ENCODE results near the gene NRP2. TPM values are rescaled to one million over a fixed set of nuclear protein-coding genes. Genes with fewer than 3 reads are reported as not detected.
A peak's percentile ranks its signal among the peaks of the same experiment; 100 is the strongest.

NRP2 gene
- total and polyA plus RNA-seq, 2 of the 13 experiments (the other 11 are each of a cell fraction or from before 2014, with no cell fraction given) = 0.65 to 1.4 TPM

DNA sequence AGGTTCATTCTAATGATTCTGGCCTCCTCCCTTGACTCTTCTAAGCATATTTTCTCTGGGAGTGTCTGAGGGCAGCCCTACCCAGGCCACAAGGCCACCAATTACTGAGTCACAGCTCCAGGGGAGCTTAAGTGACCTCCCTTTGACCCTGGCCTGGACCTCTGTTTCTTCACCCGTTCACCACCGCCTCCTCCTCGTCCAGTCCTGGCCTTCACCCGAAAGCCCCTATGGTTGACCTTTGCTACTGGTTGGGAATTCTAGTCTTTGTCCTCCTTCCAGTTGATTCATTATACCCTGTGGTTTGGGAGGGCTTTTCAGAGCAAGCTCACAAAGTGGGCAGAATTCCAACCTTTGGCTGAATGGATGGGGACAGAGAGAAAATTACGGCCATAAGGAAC, 72.6 kb downstream of the NRP2 start:
- Histone ChIP-seq H3K9ac (ENCODE audit: insufficient read depth, low read depth, low read length) (no peak overlapping the region), H3K9me3 (ENCODE audit: low read length) (no peaks in the 10 kb centered on the region), H2AFZ (ENCODE audit: low read length) (no peak overlapping the region), H3K4me3 (replicated peaks in 1 of 3; ENCODE audit: insufficient read depth in 1 of 3, low read depth in 2 of 3, low read length in 3 of 3) (no peak overlapping the region), H4K20me1 (ENCODE audit: insufficient read depth, low read length) (no peaks in the 10 kb centered on the region), H3K4me2 (ENCODE audit: low read depth, low read length) (no peak overlapping the region), H3K27ac (ENCODE audit: extremely low read length, insufficient read depth, low read length) (no peak overlapping the region), H3K27me3 (ENCODE audit: control insufficient read depth in 1 of 2, insufficient read depth in 2 of 2, low read length in 2 of 2) (peaks cover 0 to 3% of the 10 kb centered on the region in 2 experiments; a peak in 2 of 5 replicates), H3K79me2 (ENCODE audit: insufficient read depth, low read length) (no peaks in the 10 kb centered on the region), H3K4me1 (ENCODE audit: insufficient read depth, low read length) (peaks cover 8% of the 10 kb centered on the region), H3K36me3 (replicated peaks in 1 of 2; ENCODE audit: control insufficient read depth in 1 of 2, insufficient read depth in 2 of 2, low read length in 2 of 2) (no peaks in the 10 kb centered on the region)
- BruUV-seq (replicated peaks) = no TSS peak
- TF ChIP-seq NR2F6 (IDR thresholded peaks at IDR 0.05) = 0 out of 2 replicates have a peak, but pooled peaks have one; percentile 28
- TF ChIP-seq NR2F6 (CRISPR knock-in tag; IDR thresholded peaks at IDR 0.05) = no peak
- TF ChIP-seq FOSL2 (CRISPR knock-in tag; IDR thresholded peaks at IDR 0.05) = 0 out of 2 replicates have a peak, but pooled peaks have one; percentile 36
- TF ChIP-seq, protein P1, sequence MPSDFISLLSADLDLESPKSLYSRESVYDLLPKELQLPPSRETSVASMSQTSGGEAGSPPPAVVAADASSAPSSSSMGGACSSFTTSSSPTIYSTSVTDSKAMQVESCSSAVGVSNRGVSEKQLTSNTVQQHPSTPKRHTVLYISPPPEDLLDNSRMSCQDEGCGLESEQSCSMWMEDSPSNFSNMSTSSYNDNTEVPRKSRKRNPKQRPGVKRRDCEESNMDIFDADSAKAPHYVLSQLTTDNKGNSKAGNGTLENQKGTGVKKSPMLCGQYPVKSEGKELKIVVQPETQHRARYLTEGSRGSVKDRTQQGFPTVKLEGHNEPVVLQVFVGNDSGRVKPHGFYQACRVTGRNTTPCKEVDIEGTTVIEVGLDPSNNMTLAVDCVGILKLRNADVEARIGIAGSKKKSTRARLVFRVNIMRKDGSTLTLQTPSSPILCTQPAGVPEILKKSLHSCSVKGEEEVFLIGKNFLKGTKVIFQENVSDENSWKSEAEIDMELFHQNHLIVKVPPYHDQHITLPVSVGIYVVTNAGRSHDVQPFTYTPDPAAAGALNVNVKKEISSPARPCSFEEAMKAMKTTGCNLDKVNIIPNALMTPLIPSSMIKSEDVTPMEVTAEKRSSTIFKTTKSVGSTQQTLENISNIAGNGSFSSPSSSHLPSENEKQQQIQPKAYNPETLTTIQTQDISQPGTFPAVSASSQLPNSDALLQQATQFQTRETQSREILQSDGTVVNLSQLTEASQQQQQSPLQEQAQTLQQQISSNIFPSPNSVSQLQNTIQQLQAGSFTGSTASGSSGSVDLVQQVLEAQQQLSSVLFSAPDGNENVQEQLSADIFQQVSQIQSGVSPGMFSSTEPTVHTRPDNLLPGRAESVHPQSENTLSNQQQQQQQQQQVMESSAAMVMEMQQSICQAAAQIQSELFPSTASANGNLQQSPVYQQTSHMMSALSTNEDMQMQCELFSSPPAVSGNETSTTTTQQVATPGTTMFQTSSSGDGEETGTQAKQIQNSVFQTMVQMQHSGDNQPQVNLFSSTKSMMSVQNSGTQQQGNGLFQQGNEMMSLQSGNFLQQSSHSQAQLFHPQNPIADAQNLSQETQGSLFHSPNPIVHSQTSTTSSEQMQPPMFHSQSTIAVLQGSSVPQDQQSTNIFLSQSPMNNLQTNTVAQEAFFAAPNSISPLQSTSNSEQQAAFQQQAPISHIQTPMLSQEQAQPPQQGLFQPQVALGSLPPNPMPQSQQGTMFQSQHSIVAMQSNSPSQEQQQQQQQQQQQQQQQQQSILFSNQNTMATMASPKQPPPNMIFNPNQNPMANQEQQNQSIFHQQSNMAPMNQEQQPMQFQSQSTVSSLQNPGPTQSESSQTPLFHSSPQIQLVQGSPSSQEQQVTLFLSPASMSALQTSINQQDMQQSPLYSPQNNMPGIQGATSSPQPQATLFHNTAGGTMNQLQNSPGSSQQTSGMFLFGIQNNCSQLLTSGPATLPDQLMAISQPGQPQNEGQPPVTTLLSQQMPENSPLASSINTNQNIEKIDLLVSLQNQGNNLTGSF (CRISPR knock-in tag; IDR thresholded peaks at IDR 0.05) = no peak
- no peak for TF ChIP-seq ZNF432 (CRISPR knock-in tag; IDR thresholded peaks at IDR 0.05; ENCODE audit: borderline replicate concordance)
- peak; percentile 76 for TF ChIP-seq RARA (CRISPR knock-in tag; IDR thresholded peaks at IDR 0.05)
- peak; percentile 70; the same call in 1 of the 2 replicates for TF ChIP-seq RXRA (CRISPR knock-in tag; IDR thresholded peaks at IDR 0.05)
- peak in 1 of 2 experiments; percentile 44; a peak in 1 of 4 replicates for TF ChIP-seq NR2F1 (CRISPR knock-in tag; IDR thresholded peaks at IDR 0.05)
- no peak for TF ChIP-seq E2F2 (CRISPR knock-in tag; IDR thresholded peaks at IDR 0.05; ENCODE audit: borderline replicate concordance)
- peak; percentile 33; the same call in 1 of the 2 replicates for TF ChIP-seq HNF4A (CRISPR knock-in tag; IDR thresholded peaks at IDR 0.05)
- ATAC-seq (peak; percentile 59), DNase-seq (ENCODE audit: low spot score) (peak; percentile 42), FAIRE-seq (no peak)
- in situ Hi-C loops (cut with HindIII; ENCODE audit: extremely low pct_ligation_motif_present, low pct_unique_long_range_greater_than_20kb) (no loop called here), intact Hi-C loops (cut with micrococcal nuclease; ENCODE audit: unreplicated experiment) (no loop called here)
- POLR2A ChIA-PET = no interaction called here
- WGBS (ENCODE audit: low lambda C conversion rate) = 1% methylated on average over 5 of the region's 5 CpGs
- CTCF ChIA-PET (ENCODE audit: low intra/inter-chr PET ratio, low total read pairs) = no interaction called here
